Measurements from ENCODE around the gene TSR3. TPM values are rescaled to one million over a fixed set of nuclear protein-coding genes. Genes with fewer than 3 reads are reported as not detected.
"Not testable (repeated sequence)": the region's sequence is repeated elsewhere in the genome, so short reads cannot be mapped to it uniquely, and the experiment has no call there.

TSR3 gene
- total RNA-seq, 4 donors from 2014 or later = 84.1 to 107 (median 96.7) TPM

DNA sequence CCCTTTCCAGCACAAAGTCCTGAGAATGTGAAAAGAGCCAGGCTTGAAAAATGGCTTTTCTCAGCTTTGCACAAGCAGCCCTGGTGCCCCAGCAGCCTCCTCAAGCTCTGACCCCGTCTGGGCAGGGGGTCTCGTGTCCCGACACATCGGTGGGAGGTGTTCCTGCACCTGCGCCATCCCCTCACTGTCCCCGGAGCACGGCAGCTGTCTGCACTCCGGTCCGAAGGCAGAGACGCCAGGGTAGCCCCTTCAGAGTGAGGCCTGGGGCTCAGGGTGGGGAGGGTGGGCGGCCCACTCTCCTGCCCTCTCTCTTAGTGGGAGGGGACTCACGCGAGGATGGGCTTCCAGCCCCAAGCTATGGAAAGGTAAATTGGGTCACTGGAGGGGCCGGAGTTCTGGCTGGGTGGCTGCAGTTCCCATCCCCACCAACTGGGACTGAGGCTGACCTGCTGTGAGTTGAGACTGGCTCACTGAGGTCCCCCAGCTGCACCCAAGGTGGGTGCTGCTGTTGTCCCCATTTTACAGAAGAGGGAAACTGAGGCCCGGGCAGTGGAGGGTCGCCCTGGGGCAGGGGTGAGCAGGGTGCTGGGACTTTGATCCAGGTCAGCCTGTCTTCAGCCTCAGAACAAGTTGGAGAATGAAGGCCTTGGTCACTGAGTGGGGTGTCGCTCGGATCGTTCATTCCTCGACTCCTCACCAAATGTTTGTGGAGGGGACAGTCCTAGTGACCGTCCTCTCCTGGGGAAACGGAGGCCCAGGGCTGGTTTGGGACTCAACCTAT, 20.6 kb downstream of the TSR3 start:
- no peak for DNase-seq
- Histone ChIP-seq H3K27ac (no peak overlapping the region), H3K27me3 (peaks cover 9% of the 10 kb centered on the region), H3K4me3 (replicated peaks in 1 of 3) (no peak overlapping the region), H3K9me3 (no peaks in the 10 kb centered on the region), H3K36me3 (no peaks in the 10 kb centered on the region), H3K4me1 (peaks cover 14 to 35% of the 10 kb centered on the region in 2 donors)
- WGBS, 2 donors = 0 to 48% methylated on average over 2 to 17 of the region's 22 CpGs
- TF ChIP-seq, protein P1, sequence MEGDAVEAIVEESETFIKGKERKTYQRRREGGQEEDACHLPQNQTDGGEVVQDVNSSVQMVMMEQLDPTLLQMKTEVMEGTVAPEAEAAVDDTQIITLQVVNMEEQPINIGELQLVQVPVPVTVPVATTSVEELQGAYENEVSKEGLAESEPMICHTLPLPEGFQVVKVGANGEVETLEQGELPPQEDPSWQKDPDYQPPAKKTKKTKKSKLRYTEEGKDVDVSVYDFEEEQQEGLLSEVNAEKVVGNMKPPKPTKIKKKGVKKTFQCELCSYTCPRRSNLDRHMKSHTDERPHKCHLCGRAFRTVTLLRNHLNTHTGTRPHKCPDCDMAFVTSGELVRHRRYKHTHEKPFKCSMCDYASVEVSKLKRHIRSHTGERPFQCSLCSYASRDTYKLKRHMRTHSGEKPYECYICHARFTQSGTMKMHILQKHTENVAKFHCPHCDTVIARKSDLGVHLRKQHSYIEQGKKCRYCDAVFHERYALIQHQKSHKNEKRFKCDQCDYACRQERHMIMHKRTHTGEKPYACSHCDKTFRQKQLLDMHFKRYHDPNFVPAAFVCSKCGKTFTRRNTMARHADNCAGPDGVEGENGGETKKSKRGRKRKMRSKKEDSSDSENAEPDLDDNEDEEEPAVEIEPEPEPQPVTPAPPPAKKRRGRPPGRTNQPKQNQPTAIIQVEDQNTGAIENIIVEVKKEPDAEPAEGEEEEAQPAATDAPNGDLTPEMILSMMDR (IDR thresholded peaks at IDR 0.05) = no peak
- TF ChIP-seq POLR2A (IDR thresholded peaks at IDR 0.05) = no peak
- intact Hi-C loops (cut with DNase I) = no loop called here

DNA sequence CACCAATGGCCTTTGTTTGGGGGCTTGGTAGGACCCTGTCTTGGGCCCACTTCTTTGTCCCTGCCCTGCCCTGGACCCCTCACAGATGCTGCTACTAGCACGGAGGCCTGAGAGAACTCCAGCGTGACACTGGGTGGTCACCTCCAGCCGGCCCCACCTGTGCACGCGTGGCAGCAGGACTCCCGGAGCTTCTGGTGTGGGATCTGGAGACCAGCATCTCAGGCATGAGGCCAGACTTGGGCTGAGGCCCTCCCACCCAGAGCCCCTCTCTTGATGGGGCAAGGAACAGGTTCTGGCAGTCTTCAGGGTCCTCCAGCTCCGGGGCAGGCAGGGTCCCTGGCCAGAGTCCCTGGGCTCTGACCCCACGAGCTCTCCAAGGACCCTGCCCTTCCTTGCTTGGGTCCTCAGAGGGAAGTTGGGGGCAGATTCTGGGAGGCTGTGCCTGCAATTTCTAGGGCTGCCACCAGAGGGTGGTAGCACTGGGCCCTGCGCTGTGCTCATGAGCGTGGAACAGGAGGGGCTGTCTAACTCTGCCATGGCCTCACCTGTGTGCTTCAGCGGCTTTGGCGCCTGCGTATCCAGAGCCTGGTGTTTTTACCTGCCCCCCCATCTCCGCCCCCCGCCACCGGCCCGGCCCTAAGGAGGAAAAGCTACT, 21.3 kb downstream of the TSR3 start:
- Histone ChIP-seq H3K27me3 (peaks cover 9% of the 10 kb centered on the region), H3K9me3 (no peaks in the 10 kb centered on the region), H3K36me3 (peaks cover 2 to 4% of the 10 kb centered on the region in 2 donors), H3K4me3 (replicated peaks in 1 of 3) (no peak overlapping the region), H3K4me1 (peaks cover 14 to 35% of the 10 kb centered on the region in 2 donors), H3K27ac (no peak overlapping the region)
- TF ChIP-seq POLR2A (IDR thresholded peaks at IDR 0.05) = no peak
- TF ChIP-seq, protein P1 (IDR thresholded peaks at IDR 0.05) = peak in 1 of 6 experiments; percentile 18
- 55 to 94% methylated on average over 6 to 8 of the region's 17 CpGs for WGBS, 2 donors
- intact Hi-C loops (cut with DNase I) = no loop called here
- DNase-seq = no peak

DNA sequence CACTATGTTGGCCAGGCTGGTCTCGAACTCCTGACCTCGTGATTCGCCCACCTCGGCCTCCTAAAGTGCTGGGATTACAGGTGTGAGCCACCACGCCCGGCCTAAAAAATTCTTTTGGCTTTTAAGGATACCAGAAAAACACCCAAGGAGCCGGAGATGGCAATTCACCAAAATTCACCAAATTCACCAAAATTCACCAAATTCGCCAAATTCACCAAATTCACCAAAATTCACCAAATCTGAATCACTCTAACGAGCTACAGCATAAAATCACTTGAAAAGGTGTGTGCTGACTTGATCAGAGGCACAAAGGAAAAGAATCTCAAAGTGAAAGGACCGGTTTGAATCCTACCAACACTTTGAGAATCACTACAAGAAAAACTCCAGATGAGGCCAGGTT, 22.7 kb downstream of the TSR3 start:
- H3K9me3 ChIP-seq; H3K4me3 ChIP-seq (replicated peaks in 1 of 3); intact Hi-C loops (cut with DNase I); DNase-seq; H3K27me3 ChIP-seq; H3K27ac ChIP-seq: not testable (repeated sequence)
- Histone ChIP-seq H3K36me3 (peaks cover 14 to 18% of the 10 kb centered on the region in 2 donors), H3K4me1 (peaks cover 11 to 30% of the 10 kb centered on the region in 2 donors)
- 92 to 95% methylated on average over 10 of the region's 10 CpGs for WGBS, 2 donors

DNA sequence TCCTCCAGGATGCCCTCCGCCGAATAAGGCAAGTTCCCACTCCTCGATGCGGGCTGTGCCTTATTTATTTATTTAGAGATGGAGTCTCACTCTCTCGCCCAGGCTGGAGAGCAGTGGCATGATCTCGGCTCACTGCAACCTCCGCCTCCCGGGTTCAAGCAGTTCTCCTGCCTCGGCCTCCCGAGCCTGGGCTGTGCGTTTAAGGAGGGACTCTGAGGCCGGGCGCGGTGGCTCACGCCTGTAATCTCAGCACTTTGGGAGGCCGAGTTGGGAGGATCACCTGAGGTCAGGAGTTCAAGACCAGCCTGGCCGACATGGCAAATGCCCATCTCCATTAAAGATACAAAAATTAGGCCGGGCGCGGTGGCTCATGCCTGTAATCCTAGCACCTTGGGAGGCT, 23.5 kb downstream of the TSR3 start:
- DNase-seq; H3K9me3 ChIP-seq; H3K27ac ChIP-seq; H3K4me3 ChIP-seq (replicated peaks in 1 of 3); H3K27me3 ChIP-seq; intact Hi-C loops (cut with DNase I): not testable (repeated sequence)
- peaks cover 22 to 27% of the 10 kb centered on the region in 2 donors for H3K36me3 ChIP-seq
- H3K4me1 ChIP-seq = peaks cover 11 to 22% of the 10 kb centered on the region in 2 donors
- 87 to 94% methylated on average over 14 to 16 of the region's 20 CpGs for WGBS, 2 donors

DNA sequence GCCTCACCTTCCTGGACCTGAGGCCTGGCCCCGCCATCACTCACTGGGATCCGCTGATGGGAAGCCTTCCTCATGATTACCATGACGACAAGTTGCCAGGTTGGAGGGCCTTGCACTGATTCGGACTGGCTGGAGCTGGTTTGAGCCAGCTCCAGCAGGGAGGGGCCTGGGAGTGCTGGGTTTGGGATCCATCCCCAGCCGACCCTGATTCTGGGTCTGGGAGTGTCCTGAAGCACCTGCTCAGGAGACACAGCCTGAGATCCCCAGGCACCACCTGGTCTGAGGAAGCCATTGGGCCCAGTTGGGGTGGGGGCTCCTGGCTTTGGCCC, 24.1 kb downstream of the TSR3 start:
- H3K4me3 ChIP-seq (replicated peaks in 1 of 3) = no peak overlapping the region
- peaks cover 11 to 16% of the 10 kb centered on the region in 2 donors for H3K4me1 ChIP-seq
- intact Hi-C loops (cut with DNase I) = no loop called here
- H3K27ac ChIP-seq = no peak overlapping the region
- no peak for DNase-seq
- WGBS, 2 donors = 50 to 59% methylated on average over 2 to 5 of the region's 5 CpGs
- H3K36me3 ChIP-seq = peaks cover 23 to 27% of the 10 kb centered on the region in 2 donors
- TF ChIP-seq POLR2A (IDR thresholded peaks at IDR 0.05) = no peak
- TF ChIP-seq, protein P1 (IDR thresholded peaks at IDR 0.05) = no peak
- H3K27me3 ChIP-seq = no peaks in the 10 kb centered on the region
- no peaks in the 10 kb centered on the region for H3K9me3 ChIP-seq

Measured in thyroid gland (tissue), 4 donors.